HFFc6 (cell line): Measurements from ENCODE around the gene GLCCI1. TPM values are rescaled to one million over a fixed set of nuclear protein-coding genes. Genes with fewer than 3 reads are reported as not detected.

Source experiments
- DNase-seq: peaks from one replicate; pipeline ENCODE4 v3.0.0-alpha.2; 2018
- H3K27ac Mint-ChIP-seq: 2 replicates; pipeline ENCODE4 v1.8.0; 2020; ENCODE audit warnings: mild to moderate bottlenecking, mixed read lengths
- H3K27me3 Mint-ChIP-seq: 2 replicates; pipeline ENCODE4 v1.8.0; 2021; ENCODE audit warnings: mild to moderate bottlenecking, moderate library complexity, mixed read lengths; ENCODE audit not compliant: insufficient read depth
- H3K36me3 Mint-ChIP-seq: 2 replicates; pipeline ENCODE4 v1.8.0; 2021; ENCODE audit warnings: low read depth, mixed read lengths
- H3K4me1 Mint-ChIP-seq: 2 replicates; pipeline ENCODE4 v1.8.0; 2020; ENCODE audit warnings: low read depth, mixed read lengths
- H3K4me3 Mint-ChIP-seq: 2 replicates; pipeline ENCODE4 v1.8.0; 2020; ENCODE audit warnings: mild to moderate bottlenecking, moderate library complexity, mixed read lengths
- H3K9me3 Mint-ChIP-seq: 2 replicates; pipeline ENCODE4 v1.8.0; 2020; ENCODE audit warnings: mild to moderate bottlenecking, mixed read lengths
- CTCF ChIP-seq: fragments of 200-600 bp; sonication (generic); IDR thresholded peaks from 2 replicates; pipeline ENCODE4 v1.5.0; 2021; ENCODE audit warnings: antibody characterized with exemption, mild to moderate bottlenecking
- total RNA-seq, 6 experiments: library from RNA; stranded (reverse); fragmentation: NEBNext Ultra II Directional; extraction: Animal tissue kit (Norgen Biotek cat#: 25700); gene quantifications; 2 replicates in 1 of 6; 3 replicates in 5 of 6; pipeline ENCODE4 v1.2.3, GENCODE V29; 2021

The GLCCI1 gene
- total RNA-seq, 6 experiments from 2014 or later: 15.0 to 17.7 (median 16.2) TPM

- no peak overlapping the region for H3K4me3 Mint-ChIP-seq
- peaks cover 14% of the 10 kb centered on the region; the same call in 1 of the 2 replicates for H3K27me3 Mint-ChIP-seq
- no peak for TF ChIP-seq CTCF
- H3K4me1 Mint-ChIP-seq: peaks cover 14% of the 10 kb centered on the region
- H3K9me3 Mint-ChIP-seq: no peaks in the 10 kb centered on the region
- no peak overlapping the region for H3K27ac Mint-ChIP-seq
- no peaks in the 10 kb centered on the region for H3K36me3 Mint-ChIP-seq
- DNase-seq: no peak
These were observed 163.4 kb downstream of the GLCCI1 start for GRCh38 chr7:8131694-8132605.

GRCh38 chr7:8133188-8133848, 164.7 kb downstream of the GLCCI1 start:
- H3K4me1 Mint-ChIP-seq: peaks cover 6% of the 10 kb centered on the region
- no peaks in the 10 kb centered on the region for H3K36me3 Mint-ChIP-seq
- peaks cover 16% of the 10 kb centered on the region for H3K27me3 Mint-ChIP-seq
- no peak overlapping the region for H3K4me3 Mint-ChIP-seq
- no peaks in the 10 kb centered on the region for H3K9me3 Mint-ChIP-seq
- TF ChIP-seq CTCF: no peak
- H3K27ac Mint-ChIP-seq: no peak overlapping the region
- DNase-seq: no peak

- no peak for TF ChIP-seq CTCF
- no peak overlapping the region for H3K4me3 Mint-ChIP-seq
- no peak for DNase-seq
- peaks cover 6% of the 10 kb centered on the region for H3K4me1 Mint-ChIP-seq
- no peaks in the 10 kb centered on the region for H3K9me3 Mint-ChIP-seq
- H3K36me3 Mint-ChIP-seq: no peaks in the 10 kb centered on the region
- H3K27me3 Mint-ChIP-seq: peaks cover 13% of the 10 kb centered on the region
- H3K27ac Mint-ChIP-seq: no peak overlapping the region
These were observed 165.6 kb downstream of the GLCCI1 start for GRCh38 chr7:8134089-8134733.

- no peak overlapping the region for H3K27ac Mint-ChIP-seq
- peaks cover 13% of the 10 kb centered on the region for H3K27me3 Mint-ChIP-seq
- H3K9me3 Mint-ChIP-seq: no peaks in the 10 kb centered on the region
- DNase-seq: no peak
- no peaks in the 10 kb centered on the region for H3K36me3 Mint-ChIP-seq
- H3K4me1 Mint-ChIP-seq: peaks cover 6% of the 10 kb centered on the region
- no peak overlapping the region for H3K4me3 Mint-ChIP-seq
- TF ChIP-seq CTCF: no peak
These were observed 166.8 kb downstream of the GLCCI1 start for GRCh38 chr7:8135417-8135816.

GRCh38 chr7:8136051-8136730, 167.6 kb downstream of the GLCCI1 start:
- Mint-ChIP-seq H3K36me3 (no peaks in the 10 kb centered on the region), H3K27ac (no peak overlapping the region), H3K4me1 (peaks cover 6% of the 10 kb centered on the region), H3K27me3 (peaks cover 14% of the 10 kb centered on the region), H3K4me3 (no peak overlapping the region), H3K9me3 (no peaks in the 10 kb centered on the region)
- TF ChIP-seq CTCF: no peak
- no peak for DNase-seq
